GM18870 (cell line): Measurements from ENCODE around the gene C11orf24.
"Not testable (repeated sequence)": the region's sequence is repeated elsewhere in the genome, so short reads cannot be mapped to it uniquely, and the experiment has no call there.

Experiments used
- ATAC-seq: cut with Tn5 transposase; IDR thresholded peaks from one replicate; pipeline ENCODE4 v1.9.1; 2021; ENCODE audit warnings: moderate library complexity; ENCODE audit not compliant: unreplicated experiment

C11orf24 gene

GRCh38 chr11:68256331-68256741 lies 15.4 kb downstream of the C11orf24 start:
- ATAC-seq, result no peak

GRCh38 chr11:68255526-68255925 lies 16.2 kb downstream of the C11orf24 start:
- ATAC-seq, result no peak

- ATAC-seq, result no peak
These were observed 17.4 kb downstream of the C11orf24 start for GRCh38 chr11:68254421-68254820.

- ATAC-seq, result no peak
These were observed 20.0 kb downstream of the C11orf24 start for GRCh38 chr11:68251765-68252164.

GRCh38 chr11:68244912-68245311 lies 26.9 kb downstream of the C11orf24 start:
- not testable (repeated sequence) for ATAC-seq

- ATAC-seq, result not testable (repeated sequence)
These were observed 27.9 kb downstream of the C11orf24 start for GRCh38 chr11:68243847-68244246.

- no peak for ATAC-seq
These were observed 29.2 kb downstream of the C11orf24 start for GRCh38 chr11:68242616-68243015.

GRCh38 chr11:68231621-68232020 lies 40.2 kb downstream of the C11orf24 start:
- no peak for ATAC-seq

- no peak for ATAC-seq
These were observed 42.2 kb downstream of the C11orf24 start for GRCh38 chr11:68229601-68230000.

GRCh38 chr11:68226421-68226820 lies 45.4 kb downstream of the C11orf24 start:
- ATAC-seq, result no peak

GRCh38 chr11:68224606-68225005 lies 47.2 kb downstream of the C11orf24 start:
- no peak for ATAC-seq

- no peak for ATAC-seq
These were observed 48.5 kb downstream of the C11orf24 start for GRCh38 chr11:68223275-68223674.

GRCh38 chr11:68221406-68221805 lies 50.4 kb downstream of the C11orf24 start:
- no peak for ATAC-seq

GRCh38 chr11:68216171-68216938 lies 55.4 kb downstream of the C11orf24 start:
- no peak for ATAC-seq

- ATAC-seq, result no peak
These were observed 56.1 kb downstream of the C11orf24 start for GRCh38 chr11:68215524-68216170.

GRCh38 chr11:68215087-68215445 lies 56.7 kb downstream of the C11orf24 start:
- ATAC-seq, result no peak

GRCh38 chr11:68214173-68215086 lies 57.3 kb downstream of the C11orf24 start:
- ATAC-seq, result no peak

- no peak for ATAC-seq
These were observed 58.1 kb downstream of the C11orf24 start for GRCh38 chr11:68213555-68214172.

- ATAC-seq, result no peak
These were observed 58.6 kb downstream of the C11orf24 start, which contains the start of gene KMT5B for GRCh38 chr11:68213135-68213515. Gene KMT5B (minus strand): TSS chr11:68213296. CDS start chr11:68190076, 23,220 bp downstream.

- no peak for ATAC-seq
These were observed 59.2 kb downstream of the C11orf24 start for GRCh38 chr11:68212421-68213134.
